H1 (cell line): ENCODE data around the gene PPIL4. TPM values are rescaled to one million over a fixed set of nuclear protein-coding genes. Genes with fewer than 3 reads are reported as not detected.

Experiments
- CTCF ChIA-PET: fragments of 300-600 bp; sonication (Branson Sonifier 250); formaldehyde crosslinking; loops from one replicate; lab custom pipeline; 2021; ENCODE audit not compliant: partially characterized antibody; lab: Charles Lee
- POLR2A ChIA-PET: fragments of 300-600 bp; sonication (Branson Sonifier 250); formaldehyde crosslinking; loops from one replicate; lab custom pipeline; 2021; ENCODE audit warnings: inconsistent platforms; ENCODE audit not compliant: partially characterized antibody; lab: Charles Lee
- DNase-seq, 2 experiments: peaks; one replicate each; pipeline versions ENCODE4 v3.0.0 to v3.0.0-alpha.2; 2010 to 2022; ENCODE audit warnings: low spot score in 2 of 2, low read depth in 1 of 2, mixed read lengths in 1 of 2
- FAIRE-seq: peaks from 2 replicates; lab custom pipeline; 2011; peaks lifted over from hg19 to GRCh38; lab: Jason Lieb, UNC
- H2AFZ ChIP-seq: 2 replicates; pipeline ENCODE4 v1.8.1; 2012; ENCODE audit warnings: low read length, inconsistent platforms
- H2AK5ac ChIP-seq: 2 replicates; pipeline ENCODE4 v1.6.1; 2013; ENCODE audit warnings: low read depth, low read length
- H2BK120ac ChIP-seq: replicated peaks from 2 replicates; pipeline ENCODE3; 2013; ENCODE audit warnings: low read depth, low read length, inconsistent platforms
- H2BK12ac ChIP-seq: 2 replicates; pipeline ENCODE4 v1.6.1; 2013; ENCODE audit warnings: low read depth, low read length
- H2BK15ac ChIP-seq: 2 replicates; pipeline ENCODE4 v1.6.1; 2013; ENCODE audit warnings: low read length
- H2BK20ac ChIP-seq: 2 replicates; pipeline ENCODE4 v1.6.1; 2013; ENCODE audit warnings: low read length
- H2BK5ac ChIP-seq: 2 replicates; pipeline ENCODE4 v1.6.1; 2013; ENCODE audit warnings: low read depth, low read length
- H3K14ac ChIP-seq: 2 replicates; pipeline ENCODE4 v1.6.1; 2013; ENCODE audit warnings: inconsistent platforms; ENCODE audit not compliant: insufficient read length
- H3K18ac ChIP-seq: 2 replicates; pipeline ENCODE4 v1.6.1; 2013; ENCODE audit warnings: low read length; ENCODE audit errors: extremely low read depth
- H3K23ac ChIP-seq: 2 replicates; pipeline ENCODE4 v1.6.1; 2013; ENCODE audit warnings: inconsistent platforms; ENCODE audit not compliant: insufficient read length
- H3K23me2 ChIP-seq: 2 replicates; pipeline ENCODE4 v1.6.1; 2013; ENCODE audit warnings: low read depth, low read length
- H3K27ac ChIP-seq: 2 replicates; pipeline ENCODE4 v1.6.1; 2011; ENCODE audit warnings: low read depth, low read length, inconsistent platforms
- H3K27me3 ChIP-seq, 4 experiments: replicated peaks in 1 of 4; 1 replicate in 1 of 4; 2 replicates in 3 of 4; pipeline versions ENCODE4 v1.6.1 to v1.8.1; 2011 to 2013; ENCODE audit warnings: low read length in 3 of 4, mild to moderate bottlenecking in 3 of 4, inconsistent platforms in 2 of 4, mixed read lengths in 2 of 4, moderate library complexity in 1 of 4; ENCODE audit not compliant: control insufficient read depth in 3 of 4, insufficient read depth in 3 of 4; ENCODE audit errors: extremely low read depth in 1 of 4
- H3K36me3 ChIP-seq, 4 experiments: 2 replicates each; pipeline versions ENCODE4 v1.6.1 to v1.8.1; 2011 to 2013; ENCODE audit warnings: mild to moderate bottlenecking in 4 of 4, low read length in 3 of 4, moderate library complexity in 2 of 4, control low read depth in 1 of 4, inconsistent platforms in 1 of 4; ENCODE audit not compliant: insufficient read depth in 4 of 4, control insufficient read depth in 2 of 4
- H3K4ac ChIP-seq: replicated peaks from 2 replicates; pipeline ENCODE3; 2013; ENCODE audit warnings: low read length, low read depth, mixed read lengths, inconsistent platforms; ENCODE audit not compliant: insufficient read length
- H3K4me1 ChIP-seq, 4 experiments: replicated peaks in 1 of 4; 1 replicate in 1 of 4; 2 replicates in 3 of 4; pipeline versions ENCODE4 v1.6.1 to v1.8.1; 2011 to 2013; ENCODE audit warnings: low read length in 3 of 4, inconsistent platforms in 2 of 4, mixed read lengths in 1 of 4; ENCODE audit not compliant: insufficient read depth in 4 of 4, control insufficient read depth in 3 of 4
- H3K4me2 ChIP-seq, 2 experiments: 2 replicates each; pipeline versions ENCODE4 v1.6.1 to v1.8.1; 2011 to 2013; ENCODE audit warnings: low read depth in 2 of 2, low read length in 2 of 2, control low read depth in 1 of 2, inconsistent platforms in 1 of 2, mild to moderate bottlenecking in 1 of 2; ENCODE audit not compliant: insufficient read depth in 1 of 2
- H3K4me3 ChIP-seq, 4 experiments: fragments of 200-600, 300-600 bp in 1 of 4; sonication (generic), shearing (Covaris generic), sonication (Bioruptor Twin) in 1 of 4; 2 replicates each; pipeline versions ENCODE4 v1.5.1 to v1.8.1; 2011 to 2016; ENCODE audit warnings: low read length in 4 of 4, low read depth in 3 of 4, control low read depth in 2 of 4, inconsistent platforms in 2 of 4, mild to moderate bottlenecking in 2 of 4, mixed read lengths in 1 of 4, moderate library complexity in 1 of 4; ENCODE audit not compliant: insufficient read depth in 2 of 4; ENCODE audit errors: extremely low read depth in 1 of 4
- H3K56ac ChIP-seq: replicated peaks from 2 replicates; pipeline ENCODE3; 2013; ENCODE audit warnings: low read depth, mild to moderate bottlenecking, mixed read lengths, low read length, inconsistent platforms; ENCODE audit not compliant: insufficient read length
- H3K79me1 ChIP-seq: 2 replicates; pipeline ENCODE4 v1.6.1; 2013; ENCODE audit warnings: low read depth, low read length, control low read depth
- H3K79me2 ChIP-seq, 2 experiments: 2 replicates each; pipeline versions ENCODE4 v1.6.1 to v1.8.1; 2012 to 2013; ENCODE audit warnings: low read length in 2 of 2, mild to moderate bottlenecking in 2 of 2, inconsistent platforms in 1 of 2; ENCODE audit not compliant: insufficient read depth in 2 of 2, control insufficient read depth in 1 of 2
- H3K9ac ChIP-seq, 4 experiments: replicated peaks in 1 of 4; 1 replicate in 1 of 4; 2 replicates in 3 of 4; pipeline versions ENCODE4 v1.6.1 to v1.8.1; 2011 to 2013; ENCODE audit warnings: low read depth in 3 of 4, low read length in 3 of 4, control low read depth in 2 of 4, mild to moderate bottlenecking in 2 of 4, moderate library complexity in 2 of 4, inconsistent platforms in 1 of 4; ENCODE audit errors: extremely low read depth in 1 of 4
- H3K9me3 ChIP-seq, 2 experiments: 2 replicates each; pipeline versions ENCODE4 v1.6.1 to v1.8.1; 2012 to 2013; ENCODE audit warnings: mild to moderate bottlenecking in 2 of 2, moderate library complexity in 2 of 2, control low read depth in 1 of 2, inconsistent platforms in 1 of 2, low read depth in 1 of 2, low read length in 1 of 2, mixed read lengths in 1 of 2; ENCODE audit not compliant: insufficient read depth in 2 of 2
- H4K20me1 ChIP-seq, 2 experiments: replicated peaks in 1 of 2; 2 replicates each; pipeline versions ENCODE3 to v1.8.1; 2011 to 2013; ENCODE audit warnings: inconsistent platforms in 2 of 2, low read length in 2 of 2, mild to moderate bottlenecking in 1 of 2; ENCODE audit not compliant: insufficient read depth in 2 of 2, control insufficient read depth in 1 of 2
- H4K5ac ChIP-seq: 2 replicates; pipeline ENCODE4 v1.6.1; 2013; ENCODE audit warnings: low read length, low read depth, mixed read lengths, inconsistent platforms; ENCODE audit not compliant: insufficient read length
- H4K8ac ChIP-seq: 2 replicates; pipeline ENCODE4 v1.8.0; 2013; ENCODE audit warnings: mild to moderate bottlenecking, moderate library complexity, low read length, inconsistent platforms; ENCODE audit not compliant: insufficient read depth; ENCODE audit errors: extremely low read depth
- H4K91ac ChIP-seq: replicated peaks from 2 replicates; pipeline ENCODE3; 2013; ENCODE audit warnings: low read length, mixed read lengths, inconsistent platforms; ENCODE audit not compliant: insufficient read length
- ATF2 ChIP-seq: IDR thresholded peaks from 2 replicates; pipeline ENCODE4 v1.6.1; 2012; ENCODE audit warnings: low read length, inconsistent platforms
- BRCA1 ChIP-seq: IDR thresholded peaks from 2 replicates; pipeline ENCODE4 v1.6.1; 2012; ENCODE audit warnings: low read depth, low read length, improper control_type of control experiment
- CBX5 ChIP-seq: fragments of 300-800, 300-1000 bp; sonication (generic); IDR thresholded peaks from 2 replicates; pipeline ENCODE4 v1.7.1; 2016; ENCODE audit warnings: antibody characterized with exemption, low read length, low read depth
- CBX8 ChIP-seq: fragments of 300-800, 300-1000 bp; sonication (generic); IDR thresholded peaks from 2 replicates; pipeline ENCODE4 v1.7.1; 2016; ENCODE audit warnings: low read depth, low read length, borderline replicate concordance
- CEBPB ChIP-seq: IDR thresholded peaks from 2 replicates; pipeline ENCODE4 v1.6.1; 2012; ENCODE audit warnings: low read depth, low read length
- EP300 ChIP-seq, 2 experiments: IDR thresholded peaks; 1 replicate in 1 of 2; 2 replicates in 1 of 2; pipeline ENCODE4 v1.6.1; 2011 to 2012; ENCODE audit warnings: low read depth in 2 of 2, low read length in 2 of 2, mild to moderate bottlenecking in 2 of 2, borderline replicate concordance in 1 of 2, inconsistent platforms in 1 of 2, moderate library complexity in 1 of 2
- HDAC6 ChIP-seq: IDR thresholded peaks from one replicate; pipeline ENCODE4 v1.7.1; 2012; ENCODE audit warnings: low read depth, mild to moderate bottlenecking, inconsistent platforms, low read length, moderate library complexity
- JUN ChIP-seq: IDR thresholded peaks from 2 replicates; pipeline ENCODE4 v1.6.1; 2011; ENCODE audit warnings: low read depth, mild to moderate bottlenecking, improper control_type of control experiment, low read length
- KDM1A ChIP-seq: fragments of 200-600, 300-600 bp; sonication (generic); IDR thresholded peaks from 2 replicates; pipeline ENCODE4 v1.7.1; 2016; ENCODE audit warnings: mild to moderate bottlenecking, low read length, borderline replicate concordance
- RAD21 ChIP-seq, 2 experiments: IDR thresholded peaks in 1 of 2; conservative IDR thresholded peaks in 1 of 2; 2 replicates each; pipeline ENCODE4 v1.6.1; 2011; ENCODE audit warnings: low read depth in 2 of 2, low read length in 2 of 2, improper control_type of control experiment in 1 of 2, inconsistent platforms in 1 of 2, mild to moderate bottlenecking in 1 of 2, moderate library complexity in 1 of 2
- RBBP5 ChIP-seq: IDR thresholded peaks from 2 replicates; pipeline ENCODE4 v1.7.1; 2012; ENCODE audit warnings: low read depth, mild to moderate bottlenecking, inconsistent platforms, low read length, moderate library complexity, borderline replicate concordance
- SIRT6 ChIP-seq: IDR thresholded peaks from one replicate; pipeline ENCODE4 v1.7.1; 2012; ENCODE audit warnings: low read length, inconsistent platforms
- SRF ChIP-seq: IDR thresholded peaks from 2 replicates; pipeline ENCODE4 v1.6.1; 2011; ENCODE audit warnings: mild to moderate bottlenecking, low read depth, low read length, moderate library complexity
- WGBS, 2 experiments: shearing (Covaris generic) in 1 of 2; methylation state at CpG; one replicate each; pipeline versions ENCODE4 v1.1.6 to v1.1.7; 2013 to 2015; ENCODE audit warnings: low lambda C conversion rate in 2 of 2, mixed read lengths in 2 of 2, inconsistent platforms in 1 of 2, low coverage in 1 of 2, missing lambda C conversion rate in 1 of 2; ENCODE audit not compliant: insufficient replicate concordance in 2 of 2, insufficient coverage in 1 of 2, insufficient read length in 1 of 2; ENCODE audit errors: extremely low coverage in 1 of 2, missing lambda C conversion rate in 1 of 2; 5-methylcytosine and 5-hydroxymethylcytosine counted together
- polyA plus RNA-seq, 7 experiments: library from polyadenylated mRNA; depleted of rRNA in 3 of 7; stranded (reverse) in 5 of 7; unstranded in 2 of 7; fragments of >200 nt in 5 of 7; fragments of 200-250 nt in 2 of 7; gene quantifications; 1 replicate in 5 of 7; 2 replicates in 1 of 7; 4 replicates in 1 of 7; pipeline versions ENCODE4 v1.2.1 to v1.2.3, GENCODE V29; 2011 to 2013; ENCODE audit warnings: missing spikeins in 2 of 7, mixed read lengths in 2 of 7
- total RNA-seq: library from RNA; stranded (reverse); fragmentation: NEBNext Ultra II Directional; extraction: Animal tissue kit (Norgen Biotek cat#: 25700); gene quantifications from 2 replicates; pipeline ENCODE4 v1.2.1, GENCODE V29; 2021

PPIL4 gene
- total and polyA plus RNA-seq, 2 of the 8 experiments (the other 6 are each of a cell fraction or from before 2014, with no cell fraction given): 2.0 to 33.2 TPM

DNA sequence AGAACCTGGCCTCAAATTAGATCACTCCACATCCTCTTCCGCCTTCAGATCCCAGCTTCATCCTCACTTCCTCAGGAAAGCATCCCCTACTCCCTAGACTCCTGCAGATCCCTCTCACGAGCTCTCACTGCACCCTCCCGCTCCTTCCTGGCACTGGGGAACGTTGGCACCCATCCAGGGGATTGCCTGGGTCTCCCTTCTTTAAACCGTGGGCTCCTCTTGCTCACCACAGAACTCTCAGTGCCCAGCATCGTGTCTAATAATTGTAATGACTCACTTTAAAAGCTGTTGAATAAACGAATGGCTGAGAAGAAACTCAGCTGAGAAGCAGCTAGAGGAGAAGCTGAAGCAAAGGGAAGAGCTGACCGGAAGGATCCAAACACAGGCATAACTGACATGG, 81.4 kb downstream of the PPIL4 start:
- no peak overlapping the region for H2BK15ac ChIP-seq
- H3K27me3 ChIP-seq: no peaks in the 10 kb centered on the region
- H2BK120ac ChIP-seq: no peak overlapping the region
- FAIRE-seq (no peak), DNase-seq (no peak)
- H4K5ac ChIP-seq: no peak overlapping the region
- ChIA-PET POLR2A (no interaction called here), CTCF (interaction anchor here (1.1 to 2.0 kb wide), 3 partner anchors 14 to 370 kb away, joined by 3 to 4 read pairs (median 3); no protein-coding TSS in a partner anchor)
- no peak overlapping the region for H3K27ac ChIP-seq
- no peaks in the 10 kb centered on the region for H3K4me1 ChIP-seq
- WGBS, 2 experiments: 75% methylated on average over 8 of the region's 8 CpGs; no CpG with 5 or more reads in 1 of the 2 experiments
- H3K23ac ChIP-seq: no peak overlapping the region
- no peak overlapping the region for H2BK12ac ChIP-seq
- H3K9ac ChIP-seq: no peak overlapping the region
- no peak overlapping the region for H2BK5ac ChIP-seq
- H4K91ac ChIP-seq: no peak overlapping the region
- H3K56ac ChIP-seq: no peak overlapping the region
- no peaks in the 10 kb centered on the region for H3K79me1 ChIP-seq
- H4K20me1 ChIP-seq: no peaks in the 10 kb centered on the region
- H3K18ac ChIP-seq: no peak overlapping the region
- no peak overlapping the region for H3K14ac ChIP-seq
- H3K4me3 ChIP-seq: no peak overlapping the region
- H3K36me3 ChIP-seq: no peaks in the 10 kb centered on the region
- no peak overlapping the region for H2BK20ac ChIP-seq
- H2AFZ ChIP-seq: no peak overlapping the region
- no peak overlapping the region for H3K4ac ChIP-seq
- no peaks in the 10 kb centered on the region for H3K9me3 ChIP-seq
- H3K4me2 ChIP-seq: no peak overlapping the region
- H4K8ac ChIP-seq: 0 out of 2 replicates have a peak overlapping the region, but pooled peaks have one; percentile 48
- H3K79me2 ChIP-seq: no peaks in the 10 kb centered on the region
- no peaks in the 10 kb centered on the region for H3K23me2 ChIP-seq
- no peak overlapping the region for H2AK5ac ChIP-seq
- no peak for TF ChIP-seq EP300 (IDR thresholded peaks at IDR 0.05; ENCODE audit: borderline replicate concordance in 1 of 2, low read depth in 2 of 2, low read length in 2 of 2)
- no peak for TF ChIP-seq HDAC6
- no peak for TF ChIP-seq SIRT6
- TF ChIP-seq CBX5: no peak
- no peak for TF ChIP-seq SRF
- no peak for TF ChIP-seq CBX8
- no peak for TF ChIP-seq ATF2
- no peak for TF ChIP-seq JUN
- no peak for TF ChIP-seq RAD21 (IDR thresholded peaks at IDR 0.05 in 1 of 2, conservative IDR thresholded peaks at IDR 0.05 in 1 of 2; ENCODE audit: low read depth in 2 of 2, low read length in 2 of 2)
- TF ChIP-seq CEBPB: no peak
- TF ChIP-seq KDM1A: no peak
- TF ChIP-seq BRCA1: no peak
- no peak for TF ChIP-seq RBBP5
